ENCODE data around the gene LACRT. TPM values are rescaled to one million over a fixed set of nuclear protein-coding genes. Genes with fewer than 3 reads are reported as not detected.

LACRT gene
- total and polyA plus RNA-seq, 2 of the 13 experiments (the other 11 are each of a cell fraction or from before 2014, with no cell fraction given), result not detected

GRCh38 chr12:54650889-54651288, 16.2 kb upstream of the LACRT start:
- FAIRE-seq (no peak), ATAC-seq (no peak), DNase-seq (ENCODE audit: low spot score) (no peak)
- ChIA-PET POLR2A (no interaction called here), CTCF (ENCODE audit: low intra/inter-chr PET ratio, low total read pairs) (no interaction called here)
- no TSS peak for BruUV-seq (replicated peaks)
- Histone ChIP-seq H3K79me2 (ENCODE audit: insufficient read depth, low read length) (no peaks in the 10 kb centered on the region), H3K4me1 (ENCODE audit: insufficient read depth, low read length) (no peaks in the 10 kb centered on the region), H3K9ac (ENCODE audit: insufficient read depth, low read depth, low read length) (no peak overlapping the region), H3K27me3 (ENCODE audit: control insufficient read depth in 1 of 2, insufficient read depth in 2 of 2, low read length in 2 of 2) (peaks cover 0 to 21% of the 10 kb centered on the region in 2 experiments; a peak in 3 of 5 replicates), H3K9me3 (ENCODE audit: low read length) (no peaks in the 10 kb centered on the region), H2AFZ (ENCODE audit: low read length) (no peak overlapping the region), H3K27ac (ENCODE audit: extremely low read length, insufficient read depth, low read length) (no peak overlapping the region), H3K36me3 (replicated peaks in 1 of 2; ENCODE audit: control insufficient read depth in 1 of 2, insufficient read depth in 2 of 2, low read length in 2 of 2) (no peaks in the 10 kb centered on the region), H3K4me2 (ENCODE audit: low read depth, low read length) (no peak overlapping the region), H4K20me1 (ENCODE audit: insufficient read depth, low read length) (no peaks in the 10 kb centered on the region), H3K4me3 (replicated peaks in 1 of 3; ENCODE audit: insufficient read depth in 1 of 3, low read depth in 2 of 3, low read length in 3 of 3) (no peak overlapping the region)
- TF ChIP-seq PAF1 (CRISPR knock-in tag; IDR thresholded peaks at IDR 0.05), result no peak
- no peak for TF ChIP-seq SNAPC4 (CRISPR knock-in tag; IDR thresholded peaks at IDR 0.05)
- TF ChIP-seq MZF1 (CRISPR knock-in tag; IDR thresholded peaks at IDR 0.05; ENCODE audit: borderline replicate concordance), result no peak
- TF ChIP-seq TBL1XR1 (IDR thresholded peaks at IDR 0.05; ENCODE audit: borderline replicate concordance, low read length, partially characterized antibody), result no peak
- TF ChIP-seq ZNF530 (CRISPR knock-in tag; IDR thresholded peaks at IDR 0.05; ENCODE audit: low read depth), result no peak
- no peak for TF ChIP-seq HOXA5 (CRISPR knock-in tag; IDR thresholded peaks at IDR 0.05)
- no peak for TF ChIP-seq REXO4 (CRISPR knock-in tag; IDR thresholded peaks at IDR 0.05; ENCODE audit: borderline replicate concordance)
- TF ChIP-seq MTF1 (CRISPR knock-in tag; IDR thresholded peaks at IDR 0.05), result no peak
- intact Hi-C loops (cut with micrococcal nuclease; ENCODE audit: unreplicated experiment) (no loop called here), in situ Hi-C loops (cut with HindIII; ENCODE audit: extremely low pct_ligation_motif_present, low pct_unique_long_range_greater_than_20kb) (no loop called here)
- 2% methylated on average over 5 of the region's 5 CpGs for WGBS (ENCODE audit: low lambda C conversion rate)
